Pulmonary artery endothelial cell (primary cell): ENCODE data around the gene RASSF10. TPM values are rescaled to one million over a fixed set of nuclear protein-coding genes. Genes with fewer than 3 reads are reported as not detected.

Experiments used
- DNase-seq: peaks from one replicate; pipeline ENCODE4 v3.0.0-alpha.2; 2011; ENCODE audit warnings: low read depth, low spot score
- total RNA-seq: library from RNA; depleted of rRNA; stranded (reverse); fragments of >200 nt; gene quantifications from 2 replicates; pipeline ENCODE4 v1.2.3, GENCODE V29; 2014

The RASSF10 gene
- total RNA-seq, 1 donor from 2014 or later, result 0.26 TPM

GRCh38 chr11:12993626-12994025 is 15.5 kb upstream of the RASSF10 start:
- DNase-seq, result no peak

- no peak for DNase-seq
Measured at GRCh38 chr11:12994476-12994875, 14.6 kb upstream of the RASSF10 start.

- DNase-seq, result no peak
Measured at GRCh38 chr11:12995188-12995587, 13.9 kb upstream of the RASSF10 start.

DNA sequence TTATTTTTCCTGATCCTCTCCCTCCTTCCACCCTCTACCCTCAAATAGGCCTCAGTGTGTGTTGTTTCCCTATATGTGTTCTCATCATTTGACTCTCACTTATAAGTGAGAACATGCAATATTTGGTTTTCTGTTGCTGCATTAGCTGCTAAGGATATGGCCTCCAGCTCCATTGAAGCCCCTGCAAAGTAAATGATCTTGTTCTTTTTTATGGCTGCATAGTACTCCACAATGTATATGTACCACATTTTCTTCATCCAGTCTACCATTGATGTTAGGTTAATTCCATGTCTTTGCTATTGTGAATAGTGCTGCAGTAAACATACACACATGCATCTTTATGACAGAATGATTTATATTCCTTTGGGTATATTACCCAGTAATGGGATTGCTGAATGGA is 13.3 kb upstream of the RASSF10 start:
- no peak for DNase-seq

DNA sequence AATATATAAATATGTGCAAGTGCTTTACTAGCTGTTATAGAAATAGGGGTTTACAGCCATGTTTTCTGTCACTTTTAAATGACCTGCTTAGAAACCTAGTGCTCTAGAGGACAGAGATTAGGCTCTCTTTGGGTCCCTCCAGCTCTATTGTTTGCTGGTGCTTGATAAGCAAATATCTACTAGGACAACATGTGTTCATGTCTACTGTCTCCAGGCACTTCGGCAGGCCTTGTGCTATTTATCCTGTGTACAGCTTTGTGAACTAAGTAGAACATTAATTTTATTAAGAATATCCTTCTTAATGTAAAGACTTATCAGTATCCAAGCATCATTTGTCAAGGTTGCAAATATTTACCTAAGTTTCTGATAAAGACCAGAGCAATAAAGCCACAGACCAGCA is 11.9 kb upstream of the RASSF10 start:
- no peak for DNase-seq

DNA sequence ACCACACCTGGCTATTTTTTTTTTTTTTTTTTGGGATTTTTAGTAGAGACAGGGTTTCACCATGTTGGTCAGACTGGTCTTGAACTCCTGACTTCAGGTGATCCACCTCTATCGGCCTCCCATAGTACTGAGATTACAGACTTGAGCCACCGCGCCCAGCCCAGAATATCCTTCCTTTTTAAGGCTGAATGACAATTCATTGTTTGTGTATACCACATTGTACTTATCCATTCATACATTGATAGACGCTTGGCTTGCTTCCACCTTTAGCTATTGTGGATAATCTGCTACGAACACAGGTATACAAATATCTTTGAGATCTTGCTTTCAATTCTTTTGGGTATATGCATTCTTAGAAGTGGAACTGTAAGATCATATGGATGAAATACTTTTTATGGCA is 10.8 kb upstream of the RASSF10 start:
- no peak for DNase-seq

DNA sequence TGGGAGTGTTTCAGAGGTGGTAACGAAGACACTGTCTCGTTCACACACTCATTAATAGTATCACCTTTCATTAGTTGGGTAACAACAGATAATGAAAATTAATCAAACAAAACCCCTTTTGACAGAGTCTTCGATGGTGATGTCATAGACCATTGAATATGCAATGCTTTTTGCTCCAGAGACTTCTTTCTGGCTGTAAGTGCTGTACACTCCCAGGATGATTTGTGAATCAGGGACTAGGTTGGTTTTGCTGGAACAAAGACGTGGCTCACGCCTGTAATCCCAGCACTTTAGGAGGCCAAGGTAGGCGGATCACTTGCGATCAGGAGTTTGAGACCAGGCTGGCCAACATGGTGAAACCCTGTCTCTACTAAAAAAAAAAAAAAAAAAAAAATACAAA is 9.5 kb upstream of the RASSF10 start:
- no peak for DNase-seq

DNA sequence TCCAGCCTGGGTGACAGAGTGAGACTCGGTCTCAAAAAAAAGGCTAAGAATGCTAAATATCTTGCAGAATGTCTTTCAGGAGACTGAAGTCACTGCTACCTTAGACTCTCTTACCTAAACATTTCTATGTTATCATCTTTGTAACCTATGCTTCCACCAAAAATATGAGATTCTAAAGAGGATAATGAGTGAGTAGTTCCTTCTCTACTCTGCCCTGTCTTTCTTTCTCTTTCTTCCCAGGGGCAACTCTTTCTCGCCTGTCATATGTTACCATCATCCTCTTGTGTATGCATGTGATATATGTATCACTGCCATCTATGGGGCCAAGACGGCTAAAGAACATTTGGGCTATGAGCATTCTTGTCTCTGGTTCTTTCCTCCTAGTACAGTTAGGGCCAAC is 9.0 kb upstream of the RASSF10 start:
- DNase-seq, result no peak

DNA sequence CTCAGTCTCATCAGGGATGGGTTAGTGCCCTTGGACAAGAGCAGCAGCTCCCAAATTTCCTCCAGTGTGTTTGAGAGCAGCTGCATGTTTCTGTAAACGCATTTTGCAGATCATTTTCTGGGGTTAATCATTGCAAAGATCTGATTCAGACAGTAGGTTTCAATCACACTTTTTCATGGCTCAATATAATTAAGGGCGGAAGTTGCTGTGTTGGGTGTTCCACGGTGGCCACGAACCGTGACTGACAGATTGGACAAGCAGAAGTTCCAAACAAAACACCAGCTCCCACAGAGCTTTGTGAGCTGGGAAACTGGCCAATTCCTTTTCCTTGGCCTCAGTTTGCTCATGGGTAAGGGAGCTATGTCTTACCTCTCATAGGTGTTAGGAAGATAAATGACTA is 8.4 kb upstream of the RASSF10 start:
- no peak for DNase-seq

DNA sequence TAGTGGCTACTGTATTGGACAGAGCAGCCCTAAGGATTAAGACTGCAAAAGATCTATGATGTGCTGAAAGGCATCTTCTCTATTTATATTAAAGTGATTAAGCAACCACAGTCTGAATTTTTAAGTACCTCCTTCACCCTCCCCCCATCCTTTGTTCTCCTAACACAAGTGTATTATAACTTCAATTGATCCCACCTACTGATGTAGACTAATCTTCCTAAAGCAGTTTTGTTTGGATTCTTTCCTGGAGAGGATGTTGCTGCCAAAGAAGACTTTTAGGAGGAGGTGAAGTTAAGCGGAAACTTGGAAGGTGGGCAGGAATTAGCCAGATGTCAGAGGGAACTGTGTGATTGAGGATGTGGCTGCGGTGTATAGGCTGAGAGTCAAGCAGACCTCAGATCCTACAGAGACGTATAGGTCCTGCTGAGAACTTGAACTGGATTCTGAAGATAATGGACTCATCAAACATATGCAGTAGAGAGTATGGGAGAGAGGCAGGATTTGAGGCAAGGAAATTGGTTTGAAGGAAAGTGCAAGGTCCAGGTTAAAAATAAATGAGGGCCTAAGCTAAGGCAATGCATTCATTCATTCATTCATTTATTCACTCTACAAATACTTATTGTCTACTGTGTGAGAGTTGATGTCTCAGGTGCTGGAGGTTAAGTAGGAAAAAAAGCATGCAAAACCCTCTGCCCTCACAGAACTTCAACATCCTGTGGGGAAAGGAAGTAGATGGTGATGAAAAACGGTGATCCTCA is 5.2 kb upstream of the RASSF10 start:
- DNase-seq, result no peak

GRCh38 chr11:13007182-13008060 is 1.7 kb upstream of the RASSF10 start:
- no peak for DNase-seq

- no peak for DNase-seq
Measured at GRCh38 chr11:13008061-13008435, 1.1 kb upstream of the RASSF10 start.

GRCh38 chr11:13009476-13009920 is 382 bp downstream of the RASSF10 start:
- no peak for DNase-seq

DNA sequence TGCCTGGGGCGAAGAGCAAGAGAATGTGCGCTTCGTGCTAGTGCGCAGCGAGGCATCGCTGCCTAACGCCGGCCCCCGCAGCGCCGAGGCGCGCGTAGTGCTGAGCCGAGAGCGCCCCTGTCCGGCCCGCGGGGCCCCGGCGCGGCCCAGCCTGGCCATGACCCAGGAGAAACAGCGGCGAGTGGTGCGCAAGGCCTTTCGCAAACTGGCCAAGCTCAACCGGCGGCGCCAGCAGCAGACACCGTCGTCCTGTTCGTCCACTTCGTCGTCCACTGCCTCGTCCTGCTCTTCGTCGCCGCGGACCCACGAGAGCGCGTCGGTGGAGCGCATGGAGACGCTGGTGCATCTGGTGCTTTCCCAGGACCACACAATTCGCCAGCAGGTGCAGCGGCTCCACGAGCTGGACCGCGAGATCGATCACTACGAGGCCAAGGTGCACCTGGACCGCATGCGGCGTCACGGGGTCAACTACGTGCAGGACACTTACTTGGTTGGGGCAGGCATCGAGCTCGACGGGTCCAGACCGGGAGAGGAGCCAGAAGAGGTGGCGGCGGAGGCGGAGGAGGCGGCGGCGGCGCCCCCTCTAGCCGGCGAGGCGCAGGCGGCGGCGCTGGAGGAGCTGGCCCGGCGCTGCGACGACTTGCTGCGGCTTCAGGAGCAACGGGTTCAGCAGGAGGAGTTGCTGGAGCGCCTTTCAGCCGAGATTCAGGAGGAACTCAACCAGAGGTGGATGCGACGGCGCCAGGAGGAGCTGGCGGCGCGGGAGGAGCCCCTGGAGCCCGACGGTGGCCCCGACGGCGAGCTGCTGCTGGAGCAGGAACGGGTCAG is 1.0 kb downstream of the RASSF10 start:
- no peak for DNase-seq

GRCh38 chr11:13010749-13011465 is 1.8 kb downstream of the RASSF10 start:
- DNase-seq, result no peak

GRCh38 chr11:13011466-13012055 is 2.4 kb downstream of the RASSF10 start:
- DNase-seq, result no peak

- DNase-seq, result no peak
Measured at GRCh38 chr11:13012056-13012661, 3.0 kb downstream of the RASSF10 start.

DNA sequence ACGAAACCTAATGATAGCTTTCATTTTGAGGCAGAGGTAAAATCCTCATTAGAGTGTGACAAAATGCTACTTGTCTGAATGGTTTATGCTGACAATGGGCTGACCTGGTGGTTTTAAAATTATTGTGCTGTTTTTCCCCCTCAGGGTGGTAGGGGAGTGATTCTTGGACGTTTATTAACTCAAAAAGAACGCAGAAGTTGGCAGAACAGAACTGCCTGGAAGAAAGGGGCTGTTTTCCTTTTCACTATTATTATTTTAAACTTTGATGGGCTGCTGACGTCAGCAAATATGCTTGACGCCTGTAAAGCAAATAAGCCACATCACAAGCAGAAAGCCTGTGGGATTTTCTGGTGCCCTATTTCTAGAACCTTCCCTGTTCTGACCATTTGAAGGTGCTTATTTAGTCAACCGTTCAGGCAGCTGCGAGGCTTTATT is 4.0 kb downstream of the RASSF10 start:
- no peak for DNase-seq

DNA sequence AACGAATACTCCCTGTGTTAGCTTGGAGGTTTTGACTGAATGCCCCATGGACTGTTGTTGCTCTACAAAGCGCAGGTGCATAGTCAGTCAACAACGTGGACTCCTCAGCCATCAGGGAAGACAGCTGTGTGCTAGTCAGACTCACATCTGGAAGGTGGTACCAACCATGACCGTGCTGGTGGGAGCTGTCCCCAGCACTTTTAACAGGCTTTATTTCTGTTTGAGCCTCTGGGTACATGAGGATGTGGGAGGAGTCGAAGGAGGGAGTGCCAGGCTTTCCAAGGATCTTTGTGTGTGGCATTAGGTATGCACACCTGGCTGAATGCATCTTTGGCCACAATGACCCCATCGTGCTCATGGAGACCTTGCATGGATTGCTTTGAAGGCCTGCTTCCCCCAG is 6.6 kb downstream of the RASSF10 start:
- DNase-seq, result no peak

- no peak for DNase-seq
Measured at GRCh38 chr11:13016415-13016814, 7.3 kb downstream of the RASSF10 start.
